Transverse colon (tissue), 4 donors: Measurements from ENCODE around the gene HRAS.

Source experiments
- CTCF ChIP-seq, 5 experiments: fragments of 200-600 bp in 3 of 5; fragments of 450-650 bp in 2 of 5; sonication (generic) in 3 of 5; IDR thresholded peaks; 1 replicate in 2 of 5; 2 replicates in 3 of 5; pipeline ENCODE4 v1.5.1; 2016 to 2017; ENCODE audit warnings: antibody characterized with exemption in 5 of 5, inconsistent platforms in 3 of 5, mild to moderate bottlenecking in 2 of 5, moderate library complexity in 1 of 5
- EP300 ChIP-seq: sonication (generic); formaldehyde crosslinking; IDR thresholded peaks from one replicate; pipeline ENCODE4 v1.6.1; 2017; ENCODE audit warnings: antibody characterized with exemption, low read depth
- POLR2A ChIP-seq: fragments of 450-650 bp; IDR thresholded peaks from one replicate; pipeline ENCODE4 v1.6.1; 2016; ENCODE audit warnings: antibody characterized with exemption, mild to moderate bottlenecking, moderate library complexity
- POLR2AphosphoS5 ChIP-seq, 3 donors: sonication (generic); formaldehyde crosslinking; IDR thresholded peaks; one replicate each; pipeline ENCODE4 v1.6.1; 2016; ENCODE audit warnings: antibody characterized with exemption in 3 of 3

GRCh38 chr11:541433-541885 is 6.1 kb upstream of the HRAS start:
- no peak for TF ChIP-seq CTCF (IDR thresholded peaks at IDR 0.05)
- no peak for TF ChIP-seq EP300
- TF ChIP-seq POLR2A: no peak
- TF ChIP-seq POLR2AphosphoS5 (IDR thresholded peaks at IDR 0.05): no peak
